Measurements from ENCODE around the gene GLYATL2. TPM values are rescaled to one million over a fixed set of nuclear protein-coding genes. Genes with fewer than 3 reads are reported as not detected.

GLYATL2 gene
- total RNA-seq, 4 donors from 2014 or later, result 0.87 to 8.6 (median 3.9) TPM; not detected in 1

DNA sequence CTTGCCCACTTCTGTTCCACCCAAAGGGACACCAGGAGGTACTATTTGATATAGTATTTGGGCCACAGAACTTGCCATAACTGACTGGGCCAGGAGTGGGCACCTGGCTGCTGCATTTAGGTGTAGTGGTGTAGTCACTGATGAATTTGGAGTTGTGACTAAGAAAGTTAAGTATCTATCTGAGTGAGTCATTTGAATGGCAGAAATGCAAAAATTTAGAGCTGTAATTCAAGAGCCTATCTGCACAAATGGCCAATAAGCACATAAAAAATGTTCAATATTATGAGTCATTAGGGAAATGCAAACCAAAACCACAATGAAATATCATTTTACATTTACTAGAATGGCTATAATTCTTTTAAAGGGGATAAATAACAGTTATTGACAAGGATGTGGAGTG lies 14.7 kb downstream of the GLYATL2 start:
- Histone ChIP-seq H3K27ac (no peak overlapping the region), H3K36me3 (no peaks in the 10 kb centered on the region), H3K4me1 (no peaks in the 10 kb centered on the region), H3K4me3 (no peak overlapping the region), H3K27me3 (no peaks in the 10 kb centered on the region), H3K9me3 (no peaks in the 10 kb centered on the region)
- DNase-seq (ENCODE audit: low spot score in 2 of 2), result no peak
- no peak for TF ChIP-seq POLR2A (IDR thresholded peaks at IDR 0.05)
- no peak for TF ChIP-seq POLR2AphosphoS5 (IDR thresholded peaks at IDR 0.05)
- TF ChIP-seq, protein P1, sequence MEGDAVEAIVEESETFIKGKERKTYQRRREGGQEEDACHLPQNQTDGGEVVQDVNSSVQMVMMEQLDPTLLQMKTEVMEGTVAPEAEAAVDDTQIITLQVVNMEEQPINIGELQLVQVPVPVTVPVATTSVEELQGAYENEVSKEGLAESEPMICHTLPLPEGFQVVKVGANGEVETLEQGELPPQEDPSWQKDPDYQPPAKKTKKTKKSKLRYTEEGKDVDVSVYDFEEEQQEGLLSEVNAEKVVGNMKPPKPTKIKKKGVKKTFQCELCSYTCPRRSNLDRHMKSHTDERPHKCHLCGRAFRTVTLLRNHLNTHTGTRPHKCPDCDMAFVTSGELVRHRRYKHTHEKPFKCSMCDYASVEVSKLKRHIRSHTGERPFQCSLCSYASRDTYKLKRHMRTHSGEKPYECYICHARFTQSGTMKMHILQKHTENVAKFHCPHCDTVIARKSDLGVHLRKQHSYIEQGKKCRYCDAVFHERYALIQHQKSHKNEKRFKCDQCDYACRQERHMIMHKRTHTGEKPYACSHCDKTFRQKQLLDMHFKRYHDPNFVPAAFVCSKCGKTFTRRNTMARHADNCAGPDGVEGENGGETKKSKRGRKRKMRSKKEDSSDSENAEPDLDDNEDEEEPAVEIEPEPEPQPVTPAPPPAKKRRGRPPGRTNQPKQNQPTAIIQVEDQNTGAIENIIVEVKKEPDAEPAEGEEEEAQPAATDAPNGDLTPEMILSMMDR (IDR thresholded peaks at IDR 0.05), result no peak
- no peak for TF ChIP-seq EP300 (IDR thresholded peaks at IDR 0.05)

DNA sequence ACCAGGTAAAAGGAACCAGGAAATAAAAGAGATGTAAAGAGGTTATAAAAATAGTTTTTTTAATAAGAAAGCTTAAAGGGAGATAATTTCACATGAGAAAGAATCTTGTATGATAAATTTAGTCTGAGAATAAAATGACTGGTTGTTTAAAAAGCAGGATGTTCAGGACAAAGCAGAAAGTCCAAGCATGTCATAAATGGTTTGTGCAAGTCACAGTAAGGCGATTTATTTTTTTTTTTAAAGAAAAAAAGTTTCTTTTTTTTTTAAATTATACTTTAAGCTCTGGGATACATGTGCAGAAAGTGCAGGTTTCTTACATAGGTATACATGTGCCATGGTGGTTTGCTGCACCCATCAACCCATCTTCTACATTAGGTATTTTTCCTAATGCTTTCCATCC lies 30.8 kb downstream of the GLYATL2 start:
- Histone ChIP-seq H3K4me3 (no peak overlapping the region), H3K9me3 (peaks cover 19% of the 10 kb centered on the region), H3K36me3 (no peaks in the 10 kb centered on the region), H3K27ac (no peak overlapping the region), H3K4me1 (no peaks in the 10 kb centered on the region), H3K27me3 (no peaks in the 10 kb centered on the region)
- TF ChIP-seq, protein P1 (IDR thresholded peaks at IDR 0.05), result no peak
- TF ChIP-seq POLR2AphosphoS5 (IDR thresholded peaks at IDR 0.05) (no peak), EP300 (IDR thresholded peaks at IDR 0.05) (no peak), POLR2A (IDR thresholded peaks at IDR 0.05) (no peak)
- WGBS, result 60% methylated on average over 1 of the region's 1 CpG
- DNase-seq (ENCODE audit: low spot score in 2 of 2), result no peak

DNA sequence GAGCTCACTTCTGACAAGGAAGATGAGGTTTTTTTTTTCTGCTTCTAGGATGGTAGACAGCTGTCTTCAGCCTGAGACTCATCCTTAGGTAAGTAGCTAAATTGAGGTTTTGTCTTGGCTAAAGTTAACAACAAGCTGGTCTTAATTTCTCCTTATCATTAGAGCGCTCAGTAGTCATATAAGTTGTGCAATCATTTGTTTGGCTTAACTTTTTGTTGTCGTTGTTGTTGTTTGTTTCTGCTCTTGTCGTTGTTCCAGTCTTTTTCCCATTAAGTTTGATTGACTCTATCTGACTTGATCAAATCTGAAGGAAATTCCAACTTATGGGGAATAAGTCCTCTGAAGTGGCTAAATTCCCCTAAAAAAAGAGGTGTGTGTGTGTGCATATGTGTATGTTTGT lies 33.0 kb downstream of the GLYATL2 start:
- DNase-seq (ENCODE audit: low spot score in 2 of 2), result no peak
- Histone ChIP-seq H3K27ac (no peak overlapping the region), H3K9me3 (peaks cover 19% of the 10 kb centered on the region), H3K36me3 (no peaks in the 10 kb centered on the region), H3K4me1 (no peaks in the 10 kb centered on the region), H3K27me3 (no peaks in the 10 kb centered on the region), H3K4me3 (no peak overlapping the region)
- 86% methylated on average over 3 of the region's 3 CpGs for WGBS
- TF ChIP-seq POLR2AphosphoS5 (IDR thresholded peaks at IDR 0.05) (no peak), POLR2A (IDR thresholded peaks at IDR 0.05) (no peak), EP300 (IDR thresholded peaks at IDR 0.05) (no peak)
- TF ChIP-seq, protein P1 (IDR thresholded peaks at IDR 0.05), result no peak

DNA sequence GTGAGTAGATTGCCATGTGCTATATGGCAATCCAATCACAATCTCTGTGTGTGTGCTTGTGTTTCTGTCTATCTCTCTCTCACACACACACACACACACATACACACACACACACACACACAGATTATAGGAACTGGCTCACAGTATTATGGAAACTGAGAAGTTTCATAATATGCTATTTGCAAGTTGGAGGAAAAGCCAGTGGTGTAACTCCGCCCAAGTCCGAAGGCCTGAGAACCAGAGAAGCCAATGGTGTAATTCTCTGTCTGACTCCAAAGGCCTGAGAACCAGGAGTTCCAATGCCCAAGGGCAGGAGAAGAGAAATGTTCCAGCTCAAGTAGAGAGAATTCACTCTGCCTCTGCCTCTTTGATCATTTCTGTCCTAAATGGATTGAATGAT lies 37.2 kb downstream of the GLYATL2 start:
- 86% methylated on average over 2 of the region's 2 CpGs for WGBS
- no peaks in the 10 kb centered on the region for H3K4me1 ChIP-seq

DNA sequence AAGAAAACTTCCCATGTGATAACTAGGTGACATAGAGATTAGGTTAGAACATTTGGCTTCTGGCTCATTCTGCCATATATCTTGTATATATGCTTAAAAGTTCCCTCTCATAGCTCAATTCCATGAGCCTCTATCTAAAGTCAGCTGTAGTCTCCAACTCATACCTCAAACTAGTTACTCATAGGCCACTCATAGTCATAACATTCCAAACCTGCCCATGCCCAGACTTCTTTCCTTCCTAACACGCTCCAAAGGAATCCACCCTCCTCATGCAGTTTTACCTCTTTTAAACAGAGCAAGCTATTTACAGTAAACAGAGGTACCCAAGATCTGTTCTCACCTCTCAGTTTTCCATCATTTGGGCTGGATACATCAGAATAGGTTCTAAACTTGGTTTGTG lies 39.4 kb downstream of the GLYATL2 start:
- WGBS, result 70% methylated on average over 1 of the region's 1 CpG
- no peak for DNase-seq (ENCODE audit: low spot score in 2 of 2)
- TF ChIP-seq EP300 (IDR thresholded peaks at IDR 0.05) (no peak), POLR2AphosphoS5 (IDR thresholded peaks at IDR 0.05) (no peak), POLR2A (IDR thresholded peaks at IDR 0.05) (no peak)
- TF ChIP-seq, protein P1 (IDR thresholded peaks at IDR 0.05), result no peak
- no peak overlapping the region for H3K4me3 ChIP-seq
- no peaks in the 10 kb centered on the region for H3K27me3 ChIP-seq
- H3K4me1 ChIP-seq, result no peaks in the 10 kb centered on the region
- H3K27ac ChIP-seq, result no peak overlapping the region
- no peaks in the 10 kb centered on the region for H3K9me3 ChIP-seq
- H3K36me3 ChIP-seq, result no peaks in the 10 kb centered on the region

More for the DNA sequence above, 37.2 kb downstream of the GLYATL2 start:
- no peak for DNase-seq (ENCODE audit: low spot score in 2 of 2)
- Histone ChIP-seq H3K36me3 (no peaks in the 10 kb centered on the region), H3K27ac (no peak overlapping the region), H3K4me3 (no peak overlapping the region), H3K9me3 (no peaks in the 10 kb centered on the region), H3K27me3 (no peaks in the 10 kb centered on the region)
- no peak for TF ChIP-seq EP300 (IDR thresholded peaks at IDR 0.05)
- TF ChIP-seq POLR2A (IDR thresholded peaks at IDR 0.05), result no peak
- no peak for TF ChIP-seq POLR2AphosphoS5 (IDR thresholded peaks at IDR 0.05)
- TF ChIP-seq, protein P1 (IDR thresholded peaks at IDR 0.05), result no peak

Measured in suprapubic skin (tissue), 4 donors.